HepG2 (cell line): ENCODE measurements around the gene CYBC1. TPM values are rescaled to one million over a fixed set of nuclear protein-coding genes. Genes with fewer than 3 reads are reported as not detected.
A peak's percentile ranks its signal among the peaks of the same experiment; 100 is the strongest.

Experiments used
- AFF4 ChIP-seq: sonication (generic); formaldehyde crosslinking; IDR thresholded peaks from 2 replicates; pipeline ENCODE4 v1.4.0; 2020; ENCODE audit warnings: missing genetic modification reagents
- AHR ChIP-seq: IDR thresholded peaks from 2 replicates; pipeline ENCODE4 v1.6.1; 2018; ENCODE audit warnings: missing genetic modification reagents, missing compliant biosample characterization
- CENPX ChIP-seq: sonication (generic); formaldehyde crosslinking; IDR thresholded peaks from 2 replicates; pipeline ENCODE4 v1.9.0; 2021; ENCODE audit warnings: mild to moderate bottlenecking, missing genetic modification reagents, moderate library complexity
- CHCHD3 ChIP-seq: sonication (generic); formaldehyde crosslinking; IDR thresholded peaks from 2 replicates; pipeline ENCODE4 v1.8.0; 2022; ENCODE audit warnings: mild to moderate bottlenecking, missing genetic modification reagents, moderate library complexity
- DMAP1 ChIP-seq: IDR thresholded peaks from 2 replicates; pipeline ENCODE4 v1.6.1; 2016
- ERF ChIP-seq: IDR thresholded peaks from 2 replicates; pipeline ENCODE4 v1.6.1; 2018; ENCODE audit warnings: missing biosample characterization, missing genetic modification reagents
- FIP1L1 ChIP-seq: fragments of 200-400 bp; formaldehyde crosslinking; IDR thresholded peaks from 2 replicates; pipeline ENCODE4 v1.6.1; 2018; ENCODE audit warnings: low read depth, mild to moderate bottlenecking, low read length, moderate library complexity, borderline replicate concordance; ENCODE audit not compliant: insufficient read depth
- FOXK1 ChIP-seq: sonication (generic); formaldehyde crosslinking; IDR thresholded peaks from 2 replicates; pipeline ENCODE4 v1.4.0; 2020; ENCODE audit warnings: low read depth, missing genetic modification reagents, borderline replicate concordance
- IRX3 ChIP-seq: sonication (generic); formaldehyde crosslinking; IDR thresholded peaks from 2 replicates; pipeline ENCODE4 v1.8.1; 2023; ENCODE audit warnings: mild to moderate bottlenecking, low read depth, missing genetic modification reagents, borderline replicate concordance
- ISX ChIP-seq: sonication (generic); formaldehyde crosslinking; conservative IDR thresholded peaks from 2 replicates; pipeline ENCODE4 v1.5.0; 2020; ENCODE audit warnings: missing genetic modification reagents
- KLF6 ChIP-seq: IDR thresholded peaks from 2 replicates; pipeline ENCODE4 v1.8.0; 2016; ENCODE audit warnings: missing biosample characterization, missing genetic modification reagents
- MEIS1 ChIP-seq: sonication (generic); formaldehyde crosslinking; IDR thresholded peaks from 2 replicates; pipeline ENCODE4 v1.9.0; 2021; ENCODE audit warnings: mild to moderate bottlenecking, missing genetic modification reagents, moderate library complexity, borderline replicate concordance
- MLX ChIP-seq: IDR thresholded peaks from 2 replicates; pipeline ENCODE4 v1.6.1; 2016
- NR2C2 ChIP-seq: sonication (generic); formaldehyde crosslinking; IDR thresholded peaks from 2 replicates; pipeline ENCODE4 v1.4.0; 2020; ENCODE audit warnings: missing genetic modification reagents, mild to moderate bottlenecking, moderate library complexity, borderline replicate concordance
- PAX8 ChIP-seq: sonication (generic); formaldehyde crosslinking; IDR thresholded peaks from 2 replicates; pipeline ENCODE4 v1.8.0; 2022; ENCODE audit warnings: mild to moderate bottlenecking, missing genetic modification reagents, borderline replicate concordance
- PHF20 ChIP-seq: sonication (generic); formaldehyde crosslinking; IDR thresholded peaks from 2 replicates; pipeline ENCODE4 v1.5.0; 2020; ENCODE audit warnings: mild to moderate bottlenecking, missing genetic modification reagents
- RELA ChIP-seq: sonication (generic); formaldehyde crosslinking; IDR thresholded peaks from 2 replicates; pipeline ENCODE4 v1.4.0; 2020; ENCODE audit warnings: missing genetic modification reagents
- SMARCE1 ChIP-seq: fragments of 450-650 bp; IDR thresholded peaks from 2 replicates; pipeline ENCODE4 v1.6.1; 2017; ENCODE audit warnings: borderline replicate concordance
- SP4 ChIP-seq: sonication (generic); formaldehyde crosslinking; IDR thresholded peaks from 2 replicates; pipeline ENCODE4 v1.8.1; 2023; ENCODE audit warnings: mild to moderate bottlenecking, missing genetic modification reagents
- U2AF2 ChIP-seq: fragments of 200-400 bp; formaldehyde crosslinking; IDR thresholded peaks from 2 replicates; pipeline ENCODE4 v1.6.1; 2017; ENCODE audit warnings: low read depth, mild to moderate bottlenecking, low read length
- ZNF235 ChIP-seq: sonication (generic); formaldehyde crosslinking; IDR thresholded peaks from 2 replicates; pipeline ENCODE4 v1.8.1; 2023; ENCODE audit warnings: mild to moderate bottlenecking, missing genetic modification reagents, borderline replicate concordance
- ZNF414 ChIP-seq: sonication (generic); formaldehyde crosslinking; IDR thresholded peaks from 2 replicates; pipeline ENCODE4 v1.5.0; 2020; ENCODE audit warnings: missing genetic modification reagents
- ZNF550 ChIP-seq: sonication (generic); formaldehyde crosslinking; IDR thresholded peaks from 2 replicates; pipeline ENCODE4 v1.4.0; 2020; ENCODE audit warnings: mild to moderate bottlenecking, missing genetic modification reagents, borderline replicate concordance
- ZNF709 ChIP-seq: sonication (generic); formaldehyde crosslinking; IDR thresholded peaks from 2 replicates; pipeline ENCODE4 v1.5.0; 2020; ENCODE audit warnings: mild to moderate bottlenecking, missing genetic modification reagents
- ZNF839 ChIP-seq: sonication (generic); formaldehyde crosslinking; IDR thresholded peaks from 2 replicates; pipeline ENCODE4 v1.4.0; 2020; ENCODE audit warnings: missing genetic modification reagents, mild to moderate bottlenecking, borderline replicate concordance
- ZNF891 ChIP-seq: sonication (generic); formaldehyde crosslinking; IDR thresholded peaks from 2 replicates; pipeline ENCODE4 v1.5.0; 2020; ENCODE audit warnings: mild to moderate bottlenecking, missing genetic modification reagents
- ZSCAN12 ChIP-seq: sonication (generic); formaldehyde crosslinking; IDR thresholded peaks from 2 replicates; pipeline ENCODE4 v1.9.0; 2021; ENCODE audit warnings: mild to moderate bottlenecking, missing genetic modification reagents
- polyA plus RNA-seq, 8 experiments: library from polyadenylated mRNA; depleted of rRNA in 3 of 8; stranded (reverse) in 7 of 8; unstranded in 1 of 8; fragments of >200 nt; fragmentation: Illumina TruSeq in 4 of 8; extraction: Trizol in 4 of 8; gene quantifications; 2 replicates each; pipeline versions ENCODE4 v1.2.1 to v1.2.3, GENCODE V29; 2011 to 2016; ENCODE audit warnings: low read depth in 4 of 8, missing spikeins in 1 of 8, mixed read lengths in 1 of 8; ENCODE audit not compliant: insufficient read depth in 1 of 8
- total RNA-seq, 5 experiments: library from RNA; depleted of rRNA; stranded (reverse); fragments of >200 nt; fragmentation: Illumina TruSeq; extraction: Trizol; gene quantifications; 2 replicates each; pipeline ENCODE4 v1.2.3, GENCODE V29; 2016; ENCODE audit warnings: low read depth in 1 of 5

The CYBC1 gene
- total and polyA plus RNA-seq, 2 of the 13 experiments (the other 11 are each of a cell fraction or from before 2014, with no cell fraction given), result 43.4 to 44.1 TPM

GRCh38 chr17:82414548-82415281 lies 35.8 kb downstream of the CYBC1 start (continued):
- no peak; the same call in 1 of the 2 replicates for TF ChIP-seq AFF4 (CRISPR knock-in tag)
- peak; percentile 99 for TF ChIP-seq ZSCAN12 (CRISPR knock-in tag)
- no peak for TF ChIP-seq ZNF550 (CRISPR knock-in tag)
- no peak for TF ChIP-seq MEIS1 (CRISPR knock-in tag)
- no peak for TF ChIP-seq FIP1L1
- no peak for TF ChIP-seq MLX (CRISPR knock-in tag)
- peak; percentile 74 for TF ChIP-seq SP4
- peak; percentile 97 for TF ChIP-seq AHR (CRISPR knock-in tag)
- TF ChIP-seq DMAP1 (CRISPR knock-in tag), result no peak
- peak; percentile 99 for TF ChIP-seq ZNF891 (CRISPR knock-in tag)
- TF ChIP-seq CENPX (CRISPR knock-in tag), result no peak
- peak; percentile 69 for TF ChIP-seq PHF20 (CRISPR knock-in tag)
- TF ChIP-seq PAX8 (CRISPR knock-in tag), result peak; percentile 70; the same call in 1 of the 2 replicates
- no peak for TF ChIP-seq ZNF414
- TF ChIP-seq RELA (CRISPR knock-in tag), result peak; percentile 91; the same call in 1 of the 2 replicates
- TF ChIP-seq U2AF2, result no peak
- TF ChIP-seq ERF (CRISPR knock-in tag), result peak; percentile 98
- TF ChIP-seq SMARCE1, result no peak
- TF ChIP-seq KLF6 (CRISPR knock-in tag), result peak; percentile 99
- no peak for TF ChIP-seq NR2C2 (CRISPR knock-in tag)
- TF ChIP-seq IRX3, result peak; percentile 87; the same call in 1 of the 2 replicates
- peak; percentile 88; the same call in 1 of the 2 replicates for TF ChIP-seq FOXK1 (CRISPR knock-in tag)
- peak; percentile 80; the same call in 1 of the 2 replicates for TF ChIP-seq CHCHD3 (CRISPR knock-in tag)
- TF ChIP-seq ISX (CRISPR knock-in tag), result peak; percentile 97
- TF ChIP-seq ZNF709, result no peak; the same call in 1 of the 2 replicates
- peak; percentile 88; the same call in 1 of the 2 replicates for TF ChIP-seq ZNF235 (CRISPR knock-in tag)
- no peak for TF ChIP-seq ZNF839
